GM18498 (cell line): ENCODE data around the gene CHRNB4.
"Not testable (repeated sequence)": the region's sequence is repeated elsewhere in the genome, so short reads cannot be mapped to it uniquely, and the experiment has no call there.

Experiments
- ATAC-seq: cut with Tn5 transposase; IDR thresholded peaks from one replicate; pipeline ENCODE4 v1.9.1; 2021; ENCODE audit warnings: mild to moderate bottlenecking, moderate library complexity; ENCODE audit not compliant: unreplicated experiment

CHRNB4 gene, protein sequence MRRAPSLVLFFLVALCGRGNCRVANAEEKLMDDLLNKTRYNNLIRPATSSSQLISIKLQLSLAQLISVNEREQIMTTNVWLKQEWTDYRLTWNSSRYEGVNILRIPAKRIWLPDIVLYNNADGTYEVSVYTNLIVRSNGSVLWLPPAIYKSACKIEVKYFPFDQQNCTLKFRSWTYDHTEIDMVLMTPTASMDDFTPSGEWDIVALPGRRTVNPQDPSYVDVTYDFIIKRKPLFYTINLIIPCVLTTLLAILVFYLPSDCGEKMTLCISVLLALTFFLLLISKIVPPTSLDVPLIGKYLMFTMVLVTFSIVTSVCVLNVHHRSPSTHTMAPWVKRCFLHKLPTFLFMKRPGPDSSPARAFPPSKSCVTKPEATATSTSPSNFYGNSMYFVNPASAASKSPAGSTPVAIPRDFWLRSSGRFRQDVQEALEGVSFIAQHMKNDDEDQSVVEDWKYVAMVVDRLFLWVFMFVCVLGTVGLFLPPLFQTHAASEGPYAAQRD

DNA sequence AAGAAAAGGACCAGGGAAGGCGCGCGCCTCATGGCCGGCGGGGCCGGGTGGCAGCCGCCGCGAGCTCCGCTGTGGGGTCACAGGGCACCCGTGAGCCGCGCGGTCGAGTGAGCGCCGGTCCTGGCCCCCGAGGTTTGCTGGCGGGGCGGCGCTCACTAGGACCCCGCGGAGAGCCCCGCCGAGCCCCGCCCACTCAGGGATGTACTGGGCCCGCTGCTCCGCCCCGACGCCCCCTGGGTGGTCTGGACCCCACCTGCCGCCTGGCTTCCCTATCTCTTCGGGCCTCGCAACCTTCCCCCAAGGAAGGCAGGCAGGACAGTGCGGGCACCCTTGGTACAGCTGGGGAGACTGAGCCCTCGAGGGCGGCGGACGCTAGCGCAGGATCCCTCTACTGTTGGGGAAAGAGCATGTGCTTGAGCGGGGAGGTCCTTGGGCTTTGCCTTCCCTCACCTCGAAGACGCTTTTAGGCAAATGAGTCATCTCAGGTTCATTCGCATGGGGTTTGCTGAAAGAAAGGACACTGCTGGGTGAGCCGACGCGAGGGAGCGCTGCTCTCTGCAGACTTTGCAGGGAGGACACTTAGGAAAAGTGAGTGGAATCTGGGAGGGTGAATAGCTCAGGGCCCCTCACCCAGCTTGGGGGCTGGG, at the start of gene CHRNB4:
Gene CHRNB4, minus strand, starts transcription at position 109 of the 647 bp plus-strand sequence. Its CDS starts 77 bp downstream, at position 32.
- no peak for ATAC-seq

DNA sequence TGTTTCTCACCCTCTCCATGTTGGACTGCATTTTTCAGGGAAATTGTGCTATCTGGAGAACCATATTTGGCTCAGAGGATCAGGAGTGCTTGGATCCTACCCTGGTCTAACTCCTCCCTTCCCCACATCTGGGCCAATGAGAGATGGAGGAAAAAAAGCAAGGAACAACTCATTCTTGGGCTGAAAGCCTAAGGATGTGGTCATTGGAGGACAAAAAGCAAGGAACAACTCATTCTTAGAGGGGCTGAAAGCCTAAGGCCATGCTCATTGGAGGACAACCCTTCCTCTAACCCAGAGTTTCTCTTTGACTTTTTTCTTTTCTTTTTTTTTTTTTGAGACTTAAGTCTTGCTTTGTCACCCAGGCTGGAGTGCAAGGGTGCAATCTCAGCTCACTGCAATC, 48.6 kb upstream of the CHRNB4 start:
- ATAC-seq, result no peak

DNA sequence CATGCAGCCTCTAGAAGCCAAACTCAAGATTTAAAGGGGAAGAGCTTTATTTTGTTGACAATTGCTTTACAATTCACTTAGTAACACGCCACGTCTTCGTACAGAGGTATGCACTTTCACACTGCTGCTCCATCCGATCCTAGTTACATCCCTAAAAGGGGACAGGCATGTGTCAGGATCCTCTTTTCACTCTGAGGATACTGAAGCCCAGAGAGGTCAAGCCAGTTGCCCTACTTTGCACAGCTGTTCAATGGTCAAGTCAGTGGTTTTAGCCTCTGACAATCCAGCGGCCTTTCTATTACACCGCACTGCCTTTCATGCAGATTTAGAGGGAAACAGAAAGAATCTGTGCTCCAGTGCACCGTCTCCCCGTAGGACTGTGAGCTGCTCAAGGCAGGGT, 44.9 kb upstream of the CHRNB4 start:
- no peak for ATAC-seq

DNA sequence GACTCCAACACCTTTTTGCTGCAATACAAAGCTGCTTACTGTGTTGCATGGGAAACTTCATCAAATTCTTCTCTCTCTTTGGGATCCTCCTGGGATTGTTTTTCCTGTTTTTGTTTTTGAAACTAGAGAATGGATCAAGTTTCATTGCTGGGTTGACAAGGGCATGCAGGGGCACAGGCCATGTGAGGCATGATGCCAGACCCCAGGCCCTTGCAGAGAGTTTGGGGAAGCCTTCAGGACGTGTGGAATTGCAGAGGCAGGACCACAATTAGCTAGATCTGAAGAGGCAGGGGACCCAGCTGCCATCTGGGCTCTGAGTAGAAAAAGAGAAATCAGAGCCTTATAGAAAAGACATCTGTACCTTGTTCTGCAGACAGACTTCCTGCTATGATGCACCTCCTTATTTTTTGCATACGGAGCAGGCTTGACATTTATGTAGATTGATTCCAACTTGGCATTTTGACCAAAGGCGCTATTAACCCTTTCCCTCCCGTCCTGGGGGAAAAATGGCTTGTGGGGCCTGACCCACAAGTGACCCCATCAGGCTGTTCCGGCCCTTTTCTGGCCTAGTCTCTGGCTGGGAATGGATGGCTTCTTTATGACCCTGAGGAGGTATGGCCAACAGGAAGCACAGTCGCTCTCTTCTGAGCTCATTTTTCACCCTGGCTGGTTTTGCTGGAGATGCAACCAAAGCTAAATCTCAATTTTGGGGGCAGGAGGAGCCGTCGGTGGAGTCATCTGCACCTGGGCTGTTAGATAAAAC, 44.3 kb upstream of the CHRNB4 start:
- ATAC-seq, result no peak

DNA sequence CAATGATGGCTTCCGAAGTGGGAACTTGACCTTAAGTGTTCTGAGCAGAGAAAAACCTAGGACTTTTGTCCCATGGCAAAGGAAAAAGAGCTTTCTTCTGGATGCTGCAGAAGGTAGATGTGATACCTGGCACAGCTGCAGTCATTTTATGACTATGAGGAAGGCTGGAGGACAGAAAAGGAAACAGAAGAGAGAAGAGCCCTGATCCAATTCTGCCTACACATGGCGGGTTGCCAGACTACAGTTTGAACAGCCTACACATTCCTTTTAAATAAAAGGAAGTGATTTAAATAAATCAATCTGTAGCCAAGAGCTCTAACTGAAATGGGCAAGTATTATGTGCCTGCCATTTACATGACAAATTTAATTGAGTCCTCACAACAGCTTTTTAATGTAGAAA, 43.6 kb upstream of the CHRNB4 start:
- no peak for ATAC-seq

DNA sequence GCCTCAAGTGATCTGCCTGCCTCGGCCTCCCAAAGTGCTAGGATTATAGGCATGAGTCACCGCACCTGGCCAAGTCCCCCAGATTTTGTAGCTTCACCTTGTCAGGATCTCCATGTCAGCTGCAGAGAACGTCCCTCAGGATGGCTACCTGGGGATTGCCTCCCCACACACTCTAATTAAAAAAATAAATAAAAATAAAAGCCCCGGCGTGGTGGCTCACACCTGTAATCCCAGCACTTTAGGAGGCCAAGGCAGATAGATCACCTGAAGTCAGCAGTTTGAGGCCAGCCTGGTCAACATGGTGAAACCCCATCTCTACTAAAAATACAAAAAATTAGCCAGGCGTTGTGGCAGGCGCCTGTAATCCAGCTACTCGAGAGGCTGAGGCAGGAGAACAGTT, 42.6 kb upstream of the CHRNB4 start:
- ATAC-seq, result not testable (repeated sequence)

DNA sequence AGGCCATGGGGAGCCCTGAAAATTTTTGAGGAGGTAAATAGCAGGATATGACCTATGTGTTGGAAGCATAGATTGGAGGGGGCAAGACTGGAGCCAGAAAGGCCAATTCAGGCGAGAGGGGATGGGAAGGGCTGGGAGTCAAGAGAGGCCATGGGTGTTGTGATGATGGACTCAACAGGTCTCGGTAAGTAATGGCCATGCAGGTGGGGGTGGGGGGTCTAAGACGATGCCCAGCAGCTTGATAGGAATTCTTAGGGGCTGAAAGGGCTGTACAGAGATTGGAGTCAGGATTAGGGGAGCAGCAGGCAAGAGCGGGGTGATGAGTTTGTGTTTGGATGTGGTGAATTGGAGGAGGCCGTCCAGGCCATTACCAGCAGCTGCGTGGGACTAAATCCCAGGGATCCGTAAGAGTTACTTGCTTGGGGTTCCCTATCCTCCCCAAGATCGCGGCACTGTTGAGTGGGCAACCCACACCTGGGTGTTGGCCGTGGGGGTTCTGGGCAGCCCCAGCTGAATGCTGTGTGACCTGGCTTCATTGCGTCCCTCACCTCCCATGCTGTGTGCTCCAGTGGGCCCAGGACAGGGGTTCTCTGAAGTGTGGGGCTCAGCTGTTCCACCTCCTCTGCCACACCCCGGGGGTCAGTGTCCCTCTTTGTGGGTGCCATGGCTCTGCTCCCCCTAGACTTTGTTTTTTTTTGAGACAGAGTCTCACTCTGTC, 41.8 kb upstream of the CHRNB4 start:
- ATAC-seq, result no peak

- ATAC-seq, result no peak
Observed at GRCh38 chr15:78682004-78682651, 41.1 kb upstream of the CHRNB4 start.

DNA sequence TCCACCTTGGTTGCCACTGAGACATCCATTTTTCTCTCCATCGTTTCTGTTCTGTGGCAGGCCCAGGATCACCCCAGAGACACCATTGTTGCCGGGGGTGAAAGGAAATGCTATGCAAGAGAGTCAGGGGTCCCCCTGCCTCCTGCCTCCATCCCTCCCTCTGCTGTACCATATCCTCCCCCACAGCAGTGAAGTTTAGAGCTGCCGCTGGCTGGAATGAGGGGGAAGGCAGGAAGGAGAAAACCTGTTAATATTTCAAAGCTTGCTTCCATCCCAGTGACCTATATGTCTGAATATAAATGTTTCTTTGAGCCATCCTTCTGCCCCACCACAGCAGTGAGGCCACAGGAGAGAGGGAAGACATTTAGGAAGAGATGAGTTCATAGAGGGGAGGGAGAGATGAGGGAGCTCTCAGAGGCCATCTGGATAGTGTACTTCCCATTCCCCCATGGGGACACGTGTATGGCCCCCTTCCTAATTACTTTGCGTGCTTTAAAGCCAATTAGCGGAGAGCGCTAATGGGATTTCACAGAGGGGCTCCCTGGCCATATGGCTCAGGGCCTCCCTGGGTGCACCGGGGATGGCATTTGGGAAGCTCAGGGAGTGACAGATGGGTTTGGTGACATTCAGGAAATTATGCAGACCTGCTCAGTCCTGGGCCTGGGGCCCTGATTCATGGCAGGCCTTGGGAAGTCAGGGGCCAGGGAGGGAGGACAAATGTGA, 40.4 kb upstream of the CHRNB4 start:
- no peak for ATAC-seq

GRCh38 chr15:78680431-78681075, 39.5 kb upstream of the CHRNB4 start:
- no peak for ATAC-seq

DNA sequence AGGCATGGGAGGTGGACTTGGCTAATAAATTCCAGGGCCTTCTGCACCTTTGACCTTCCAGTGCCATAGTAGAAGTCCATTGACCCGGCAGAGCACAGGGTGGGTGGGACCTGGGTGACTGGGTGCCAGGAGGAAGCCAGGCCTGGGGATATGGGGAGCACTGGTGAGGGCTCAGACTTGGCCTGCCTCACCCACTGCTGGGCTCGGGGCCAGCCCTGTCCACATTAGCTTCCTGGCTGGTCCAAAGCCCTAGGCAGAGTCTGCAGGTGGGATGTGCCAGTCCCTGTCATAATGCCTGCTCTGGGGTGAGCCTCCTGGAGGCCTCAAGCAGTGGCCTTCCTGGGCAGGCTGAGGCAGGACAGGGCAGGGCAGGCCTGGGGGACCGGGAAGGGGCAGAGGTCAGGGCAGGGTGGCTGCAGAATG, 38.1 kb upstream of the CHRNB4 start:
- no peak for ATAC-seq

GRCh38 chr15:78676424-78677110, 35.6 kb upstream of the CHRNB4 start:
- no peak for ATAC-seq

- no peak for ATAC-seq
Observed at GRCh38 chr15:78675617-78676360, 34.8 kb upstream of the CHRNB4 start.

GRCh38 chr15:78675206-78675605, 34.2 kb upstream of the CHRNB4 start:
- no peak for ATAC-seq

DNA sequence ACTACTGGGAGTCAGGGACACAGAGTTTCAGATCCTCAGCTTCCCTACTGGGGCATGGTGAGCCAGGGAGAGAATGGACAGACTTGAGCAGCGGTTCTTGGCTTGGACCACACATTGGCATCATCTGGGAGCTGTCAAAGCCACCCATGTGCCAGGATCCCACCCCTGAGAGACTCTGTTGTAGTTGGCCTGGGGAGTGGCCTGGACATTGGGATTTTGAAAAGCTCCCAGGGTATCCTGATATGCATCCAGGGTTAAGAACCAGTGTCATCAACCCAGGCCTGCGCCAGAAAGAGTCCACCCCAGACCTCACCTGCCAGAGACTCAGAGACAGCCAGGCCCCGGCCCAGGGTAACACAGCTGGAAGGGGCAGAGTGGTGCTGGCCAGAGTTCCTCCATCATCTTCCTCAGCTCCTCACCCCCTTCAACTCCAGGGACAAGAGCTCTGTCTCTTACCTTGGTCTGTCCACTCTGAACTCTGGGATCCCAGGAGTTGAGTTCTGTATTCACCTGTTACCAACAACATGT, 33.0 kb upstream of the CHRNB4 start:
- no peak for ATAC-seq

GRCh38 chr15:78673476-78673875, 32.5 kb upstream of the CHRNB4 start:
- no peak for ATAC-seq

- ATAC-seq, result no peak
Observed at GRCh38 chr15:78672285-78673014, 31.4 kb upstream of the CHRNB4 start.
